NCI-H2081 (cell line): ENCODE measurements around the gene OR52A1.

ENCODE experiments used
- DNase-seq, 2 experiments: peaks; one replicate each; lab custom pipeline; 2025; lab: John Stamatoyannopoulos, UW

Gene OR52A1

GRCh38 chr11:5131584-5132335, 22.8 kb downstream of the OR52A1 start:
- DNase-seq: no peak

- DNase-seq: no peak
Observed at GRCh38 chr11:5129457-5129877, 25.1 kb downstream of the OR52A1 start.

GRCh38 chr11:5124891-5125620, 29.5 kb downstream of the OR52A1 start:
- DNase-seq: no peak

- DNase-seq: peak; percentile 62 to 73
Observed at GRCh38 chr11:5123802-5124521, 30.6 kb downstream of the OR52A1 start.

- no peak for DNase-seq
Observed at GRCh38 chr11:5118893-5119292, 35.7 kb downstream of the OR52A1 start.

- DNase-seq: no peak
Observed at GRCh38 chr11:5117588-5117987, 37.0 kb downstream of the OR52A1 start.

- DNase-seq: no peak
Observed at GRCh38 chr11:5115339-5115738, 39.2 kb downstream of the OR52A1 start.

GRCh38 chr11:5107285-5107684, 47.3 kb downstream of the OR52A1 start:
- no peak for DNase-seq

GRCh38 chr11:5103066-5103465, 51.5 kb downstream of the OR52A1 start:
- DNase-seq: no peak

GRCh38 chr11:5102246-5102645, 52.3 kb downstream of the OR52A1 start:
- DNase-seq: no peak

GRCh38 chr11:5096011-5096410, 58.5 kb downstream of the OR52A1 start:
- DNase-seq: no peak
